H1 (cell line): ENCODE data around the gene TSPAN9. TPM values are rescaled to one million over a fixed set of nuclear protein-coding genes. Genes with fewer than 3 reads are reported as not detected.

Experiments
- BRCA1 ChIP-seq: IDR thresholded peaks from 2 replicates; pipeline ENCODE4 v1.6.1; 2012; ENCODE audit warnings: low read depth, low read length, improper control_type of control experiment
- CHD7 ChIP-seq: fragments of 300-600 bp; sonication (generic); IDR thresholded peaks from 2 replicates; pipeline ENCODE4 v1.7.1; 2012; ENCODE audit warnings: low read length, moderate library complexity, mild to moderate bottlenecking, inconsistent platforms; ENCODE audit not compliant: insufficient replicate concordance
- E2F6 ChIP-seq: IDR thresholded peaks from 2 replicates; pipeline ENCODE4 v1.6.1; 2012; ENCODE audit warnings: inconsistent platforms
- EZH2 ChIP-seq: fragments of 200-600 bp; sonication (generic); IDR thresholded peaks from 2 replicates; pipeline ENCODE4 v1.7.1; 2012; ENCODE audit warnings: low read depth, mild to moderate bottlenecking, moderate library complexity, low read length, inconsistent platforms; ENCODE audit not compliant: severe bottlenecking
- HDAC6 ChIP-seq: IDR thresholded peaks from one replicate; pipeline ENCODE4 v1.7.1; 2012; ENCODE audit warnings: low read depth, mild to moderate bottlenecking, inconsistent platforms, low read length, moderate library complexity
- KDM1A ChIP-seq: fragments of 200-600, 300-600 bp; sonication (generic); IDR thresholded peaks from 2 replicates; pipeline ENCODE4 v1.7.1; 2016; ENCODE audit warnings: mild to moderate bottlenecking, low read length, borderline replicate concordance
- NRF1 ChIP-seq: IDR thresholded peaks from 2 replicates; pipeline ENCODE4 v1.6.1; 2011; ENCODE audit warnings: mild to moderate bottlenecking, low read depth, low read length, improper control_type of control experiment
- POLR2A ChIP-seq, 2 experiments: IDR thresholded peaks; 1 replicate in 1 of 2; 2 replicates in 1 of 2; pipeline ENCODE4 v1.6.1; 2011; ENCODE audit warnings: low read depth in 2 of 2, low read length in 2 of 2, mild to moderate bottlenecking in 2 of 2; ENCODE audit errors: control extremely low read depth in 1 of 2
- POLR2AphosphoS5 ChIP-seq: IDR thresholded peaks from 2 replicates; pipeline ENCODE4 v1.6.1; 2011; ENCODE audit warnings: low read depth, low read length
- RBBP5 ChIP-seq: IDR thresholded peaks from 2 replicates; pipeline ENCODE4 v1.7.1; 2012; ENCODE audit warnings: low read depth, mild to moderate bottlenecking, inconsistent platforms, low read length, moderate library complexity, borderline replicate concordance
- SRF ChIP-seq: IDR thresholded peaks from 2 replicates; pipeline ENCODE4 v1.6.1; 2011; ENCODE audit warnings: mild to moderate bottlenecking, low read depth, low read length, moderate library complexity
- TEAD4 ChIP-seq: IDR thresholded peaks from 2 replicates; pipeline ENCODE4 v1.6.1; 2012; ENCODE audit warnings: low read depth, low read length, inconsistent platforms, mixed read lengths
- polyA plus RNA-seq, 7 experiments: library from polyadenylated mRNA; depleted of rRNA in 3 of 7; stranded (reverse) in 5 of 7; unstranded in 2 of 7; fragments of >200 nt in 5 of 7; fragments of 200-250 nt in 2 of 7; gene quantifications; 1 replicate in 5 of 7; 2 replicates in 1 of 7; 4 replicates in 1 of 7; pipeline versions ENCODE4 v1.2.1 to v1.2.3, GENCODE V29; 2011 to 2013; ENCODE audit warnings: missing spikeins in 2 of 7, mixed read lengths in 2 of 7
- total RNA-seq: library from RNA; stranded (reverse); fragmentation: NEBNext Ultra II Directional; extraction: Animal tissue kit (Norgen Biotek cat#: 25700); gene quantifications from 2 replicates; pipeline ENCODE4 v1.2.1, GENCODE V29; 2021

Gene TSPAN9
- total and polyA plus RNA-seq, 2 of the 8 experiments (the other 6 are each of a cell fraction or from before 2014, with no cell fraction given), result 11.5 to 29.1 TPM

- no peak for TF ChIP-seq CHD7
- no peak for TF ChIP-seq HDAC6
- TF ChIP-seq POLR2A (IDR thresholded peaks at IDR 0.05; ENCODE audit: control extremely low read depth in 1 of 2, low read depth in 2 of 2, low read length in 2 of 2), result no peak
- no peak for TF ChIP-seq NRF1
- TF ChIP-seq BRCA1, result no peak
- TF ChIP-seq SRF, result no peak
- TF ChIP-seq EZH2, result no peak
- TF ChIP-seq TEAD4, result no peak
- no peak for TF ChIP-seq RBBP5
- TF ChIP-seq E2F6, result no peak
- TF ChIP-seq POLR2AphosphoS5, result no peak
- TF ChIP-seq KDM1A, result no peak
These were observed 448 bp downstream of the TSPAN9 start (continued) for GRCh38 chr12:3077572-3078081.
